Fibroblast of mammary gland (primary cell): ENCODE data around the gene MARCHF11.

Experiments
- DNase-seq: peaks from one replicate; pipeline ENCODE4 v3.0.0-alpha.2; 2010; ENCODE audit warnings: low read depth
- H3K4me3 ChIP-seq: 2 replicates; pipeline ENCODE4 v1.5.1; 2011; ENCODE audit warnings: low read depth, mild to moderate bottlenecking, low read length, moderate library complexity; ENCODE audit not compliant: control insufficient read depth
- TF ChIP-seq, protein P1 (sequence below): conservative IDR thresholded peaks from 2 replicates; pipeline ENCODE4 v1.5.1; 2011; ENCODE audit warnings: low read depth, low read length, inconsistent platforms; ENCODE audit not compliant: control insufficient read depth, insufficient read depth

MARCHF11 gene

DNA sequence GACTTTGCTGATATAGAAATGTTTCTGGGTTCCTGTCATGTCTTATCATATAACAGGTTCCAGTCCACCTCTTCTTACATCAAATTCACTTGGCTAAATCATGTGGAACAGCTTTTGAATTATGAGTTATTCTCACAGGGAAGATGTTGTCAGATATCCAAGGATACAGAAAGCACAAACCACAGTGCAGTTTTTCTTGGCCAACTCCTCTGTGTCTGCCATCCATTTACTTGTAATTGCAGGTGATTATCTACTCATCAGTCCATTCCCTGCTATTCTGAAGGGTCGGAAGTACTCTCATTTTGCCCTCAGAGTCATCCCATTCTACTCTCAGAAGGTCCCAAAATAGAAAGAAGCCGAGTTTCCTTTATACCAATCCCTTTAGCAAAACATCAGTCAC, 10.0 kb downstream of the MARCHF11 start:
- TF ChIP-seq, protein P1, sequence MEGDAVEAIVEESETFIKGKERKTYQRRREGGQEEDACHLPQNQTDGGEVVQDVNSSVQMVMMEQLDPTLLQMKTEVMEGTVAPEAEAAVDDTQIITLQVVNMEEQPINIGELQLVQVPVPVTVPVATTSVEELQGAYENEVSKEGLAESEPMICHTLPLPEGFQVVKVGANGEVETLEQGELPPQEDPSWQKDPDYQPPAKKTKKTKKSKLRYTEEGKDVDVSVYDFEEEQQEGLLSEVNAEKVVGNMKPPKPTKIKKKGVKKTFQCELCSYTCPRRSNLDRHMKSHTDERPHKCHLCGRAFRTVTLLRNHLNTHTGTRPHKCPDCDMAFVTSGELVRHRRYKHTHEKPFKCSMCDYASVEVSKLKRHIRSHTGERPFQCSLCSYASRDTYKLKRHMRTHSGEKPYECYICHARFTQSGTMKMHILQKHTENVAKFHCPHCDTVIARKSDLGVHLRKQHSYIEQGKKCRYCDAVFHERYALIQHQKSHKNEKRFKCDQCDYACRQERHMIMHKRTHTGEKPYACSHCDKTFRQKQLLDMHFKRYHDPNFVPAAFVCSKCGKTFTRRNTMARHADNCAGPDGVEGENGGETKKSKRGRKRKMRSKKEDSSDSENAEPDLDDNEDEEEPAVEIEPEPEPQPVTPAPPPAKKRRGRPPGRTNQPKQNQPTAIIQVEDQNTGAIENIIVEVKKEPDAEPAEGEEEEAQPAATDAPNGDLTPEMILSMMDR = no peak

DNA sequence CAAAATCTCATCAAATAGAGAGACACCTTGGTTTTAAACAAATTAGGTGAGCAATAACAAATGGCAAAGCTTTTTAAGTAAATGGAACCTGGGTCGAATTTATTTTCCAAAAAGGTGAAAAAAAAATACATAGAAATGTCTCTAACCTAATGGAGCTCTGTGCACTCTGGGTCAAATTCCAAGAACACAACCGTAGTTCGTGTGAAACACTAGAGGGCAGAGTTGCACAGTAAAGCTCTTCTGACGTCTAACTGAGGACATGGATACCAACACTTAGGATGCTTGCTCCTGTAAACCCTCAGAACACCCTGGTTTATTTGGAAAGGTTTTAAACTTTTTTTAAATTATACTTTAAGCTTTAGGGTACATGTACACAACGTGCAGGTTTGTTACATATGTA, 18.9 kb downstream of the MARCHF11 start:
- peak; percentile 69 for DNase-seq
- TF ChIP-seq, protein P1 = peak; percentile 73
- no peak overlapping the region for H3K4me3 ChIP-seq

More for the DNA sequence above, 10.0 kb downstream of the MARCHF11 start:
- DNase-seq = no peak
- H3K4me3 ChIP-seq = no peak overlapping the region

DNA sequence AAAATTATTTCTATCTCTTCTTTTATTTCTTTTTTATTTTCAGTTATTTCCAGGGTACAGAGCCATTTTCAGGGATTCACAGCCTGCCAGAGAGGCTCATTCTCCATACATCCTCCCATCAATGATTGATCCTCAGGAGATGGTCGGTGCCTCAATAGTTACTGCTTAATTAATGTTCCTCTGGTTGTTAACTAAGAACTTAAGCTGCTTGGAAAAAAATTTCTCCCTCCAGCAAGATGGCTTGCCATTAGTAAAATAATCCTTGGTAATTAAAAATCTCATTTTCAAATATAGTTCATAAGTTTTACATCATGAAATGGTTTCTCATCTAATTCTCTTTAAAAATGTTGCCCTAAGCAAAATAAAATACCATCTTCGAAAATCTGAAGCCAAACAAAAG, 20.0 kb downstream of the MARCHF11 start:
- TF ChIP-seq, protein P1 = no peak
- no peak overlapping the region for H3K4me3 ChIP-seq
- DNase-seq = no peak

DNA sequence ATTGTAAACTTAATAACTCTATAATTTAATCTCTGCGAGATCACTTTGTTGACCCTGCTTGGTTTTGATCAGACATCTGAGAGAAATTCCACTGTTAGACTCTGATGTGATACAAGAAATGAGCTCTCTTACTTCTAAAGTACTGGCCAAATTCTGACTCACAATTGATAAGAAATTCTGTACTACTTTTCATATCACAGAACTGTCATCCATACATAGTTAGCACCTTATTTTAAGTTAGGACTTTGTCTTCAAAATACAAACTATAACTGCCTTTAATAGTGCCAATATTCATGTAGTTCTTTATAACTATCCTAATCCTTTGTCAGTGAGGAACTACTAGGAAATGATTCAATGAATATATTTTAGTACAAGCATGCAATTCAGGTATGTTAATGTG, 23.4 kb downstream of the MARCHF11 start:
- TF ChIP-seq, protein P1 = no peak
- DNase-seq = no peak
- no peak overlapping the region for H3K4me3 ChIP-seq

DNA sequence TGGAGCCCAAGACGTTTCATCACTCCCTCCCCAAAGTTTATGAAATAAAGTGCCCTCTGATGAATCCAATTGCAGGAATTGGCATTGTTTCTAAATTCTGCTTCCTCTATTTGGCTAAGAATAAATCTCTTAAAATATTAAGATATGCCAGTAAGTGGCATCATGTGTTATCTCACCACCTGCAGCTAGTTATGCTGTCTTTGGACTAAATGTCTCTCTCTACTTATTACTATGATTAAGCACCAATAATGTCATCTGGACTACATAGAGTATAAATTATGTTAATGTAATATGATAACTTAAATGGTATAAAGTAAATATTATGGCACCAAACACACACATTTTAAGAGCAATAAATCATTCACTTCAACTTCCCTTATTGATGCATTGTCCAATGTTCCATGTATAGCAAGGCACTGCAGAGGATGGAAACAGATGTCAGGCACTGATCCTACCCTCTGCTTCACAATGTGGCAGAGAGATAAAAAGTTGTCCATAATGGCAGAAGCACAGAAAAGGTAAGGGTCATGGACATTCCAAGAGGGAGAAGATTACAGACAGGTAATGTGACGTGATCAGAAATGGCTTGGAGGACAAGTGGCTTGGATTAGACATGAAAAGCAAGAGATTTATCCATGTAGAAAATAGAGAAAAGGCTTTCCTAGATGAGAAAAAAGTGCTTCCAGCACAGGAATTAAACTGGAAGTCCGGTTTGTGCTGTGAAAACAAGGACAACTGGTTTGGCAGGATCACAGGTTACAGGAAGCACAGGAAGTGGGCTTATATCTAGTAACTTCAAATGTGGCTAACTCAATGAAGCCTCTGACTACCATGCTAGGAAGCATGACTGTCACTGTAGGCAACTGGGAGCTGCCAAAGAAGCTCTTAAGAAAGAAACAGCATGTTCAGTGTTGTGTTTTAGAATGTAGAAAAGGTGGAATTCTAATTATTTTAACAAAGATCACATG, 26.7 kb downstream of the MARCHF11 start:
- DNase-seq = no peak
- TF ChIP-seq, protein P1 = no peak
- H3K4me3 ChIP-seq = no peak overlapping the region

DNA sequence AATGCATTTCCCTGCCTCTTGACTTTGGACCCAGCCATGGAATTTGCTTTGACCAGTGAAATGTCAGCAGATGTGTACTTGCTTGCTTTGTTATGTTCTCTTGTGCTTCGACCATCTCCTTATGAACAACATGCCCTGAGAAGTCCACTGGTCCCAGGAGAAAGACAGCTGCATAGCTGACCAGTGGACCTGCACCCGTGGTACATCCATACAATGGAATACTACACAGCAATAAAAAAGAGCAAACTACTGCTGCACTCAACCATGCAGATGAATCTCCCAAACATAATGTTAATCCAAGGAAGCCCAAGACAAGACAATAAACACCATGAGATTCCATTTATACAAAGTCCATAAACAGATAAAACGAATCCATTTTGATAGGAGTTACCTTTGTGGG, 30.0 kb downstream of the MARCHF11 start:
- TF ChIP-seq, protein P1 = no peak
- no peak for DNase-seq
- no peak overlapping the region for H3K4me3 ChIP-seq
